ENCODE data around the gene GLUL.

- TF ChIP-seq CTCF (IDR thresholded peaks at IDR 0.05): no peak
- TF ChIP-seq POLR2AphosphoS5 (IDR thresholded peaks at IDR 0.05): no peak
- TF ChIP-seq POLR2A (IDR thresholded peaks at IDR 0.05): no peak
Observed at GRCh38 chr1:182332261-182333060, 59.1 kb downstream of the GLUL start.
